Fibroblast of skin of abdomen (primary cell): ENCODE measurements around the gene RNU2-63P.
"Not testable (repeated sequence)": the region's sequence is repeated elsewhere in the genome, so short reads cannot be mapped to it uniquely, and the experiment has no call there.

Experiments
- DNase-seq: peaks from one replicate; pipeline ENCODE4 v3.0.0-alpha.2; 2013

The RNU2-63P gene

GRCh38 chr2:87972385-87972784 lies 44.0 kb downstream of the RNU2-63P start:
- not testable (repeated sequence) for DNase-seq
